Measurements from ENCODE around the gene CDC42EP3.

The CDC42EP3 gene, protein sequence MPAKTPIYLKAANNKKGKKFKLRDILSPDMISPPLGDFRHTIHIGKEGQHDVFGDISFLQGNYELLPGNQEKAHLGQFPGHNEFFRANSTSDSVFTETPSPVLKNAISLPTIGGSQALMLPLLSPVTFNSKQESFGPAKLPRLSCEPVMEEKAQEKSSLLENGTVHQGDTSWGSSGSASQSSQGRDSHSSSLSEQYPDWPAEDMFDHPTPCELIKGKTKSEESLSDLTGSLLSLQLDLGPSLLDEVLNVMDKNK

DNA sequence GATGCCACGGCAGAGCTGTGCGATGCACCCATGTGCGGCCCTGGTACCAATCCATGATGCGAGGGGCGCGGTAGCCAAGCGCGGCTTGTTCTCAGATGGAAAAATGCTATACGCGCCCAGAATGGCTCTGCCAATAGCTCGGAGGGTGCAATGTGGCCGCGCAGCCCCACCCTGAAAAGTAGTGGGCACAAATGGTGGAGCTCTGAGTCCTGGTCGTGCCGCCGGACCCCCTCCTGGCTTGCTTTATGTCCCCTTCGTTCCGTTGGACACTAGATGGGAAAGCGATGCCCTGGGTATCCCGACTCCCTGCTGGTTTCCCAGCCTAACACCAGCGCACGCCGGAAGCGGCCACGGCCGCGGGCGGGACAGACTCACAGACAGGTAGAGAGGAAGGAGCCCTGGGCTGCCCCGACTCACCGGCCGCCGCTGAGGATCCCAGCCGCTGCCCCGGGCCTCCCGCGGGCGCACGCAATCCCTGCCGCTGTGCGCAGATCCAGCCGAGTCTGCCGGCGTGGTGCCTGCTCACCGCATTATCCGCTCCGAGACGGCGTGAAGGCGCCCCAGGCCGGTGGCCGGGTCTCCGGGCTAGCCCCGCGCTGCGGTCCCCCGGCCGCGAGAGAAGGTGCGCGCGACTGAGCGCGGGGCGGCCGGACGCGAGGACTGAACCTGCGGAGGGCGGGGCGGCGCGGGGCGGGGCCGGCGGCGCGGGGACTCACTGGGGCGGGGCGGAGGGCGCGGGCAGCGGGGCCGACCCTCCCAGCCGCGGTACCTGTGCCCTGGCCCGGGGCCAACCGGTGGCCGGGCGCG lies at the start of gene CDC42EP3:
TSS of gene CDC42EP3 (minus strand) at position 634 of the 807 bp plus-strand sequence. CDS start 25,055 bp downstream, outside the sequence.
- DNase-seq = peak; percentile 23

DNA sequence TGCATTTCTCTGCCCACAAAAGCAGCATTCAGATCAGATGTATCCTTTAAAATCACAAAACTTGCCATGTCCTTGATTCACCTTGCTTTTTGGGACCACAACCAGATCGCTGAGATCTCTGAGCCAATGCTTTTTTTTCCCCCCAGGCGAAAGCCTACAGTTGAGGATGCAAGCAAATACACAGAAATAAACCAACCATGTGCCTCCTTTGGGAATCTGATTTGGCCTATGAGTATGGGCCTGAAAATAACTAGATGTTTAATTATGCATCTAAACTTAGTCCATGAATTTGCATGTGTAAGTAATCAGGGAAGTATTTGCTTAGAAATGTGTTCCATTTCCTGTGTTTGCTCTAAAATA lies 49.7 kb upstream of the CDC42EP3 start:
- DNase-seq = no peak

DNA sequence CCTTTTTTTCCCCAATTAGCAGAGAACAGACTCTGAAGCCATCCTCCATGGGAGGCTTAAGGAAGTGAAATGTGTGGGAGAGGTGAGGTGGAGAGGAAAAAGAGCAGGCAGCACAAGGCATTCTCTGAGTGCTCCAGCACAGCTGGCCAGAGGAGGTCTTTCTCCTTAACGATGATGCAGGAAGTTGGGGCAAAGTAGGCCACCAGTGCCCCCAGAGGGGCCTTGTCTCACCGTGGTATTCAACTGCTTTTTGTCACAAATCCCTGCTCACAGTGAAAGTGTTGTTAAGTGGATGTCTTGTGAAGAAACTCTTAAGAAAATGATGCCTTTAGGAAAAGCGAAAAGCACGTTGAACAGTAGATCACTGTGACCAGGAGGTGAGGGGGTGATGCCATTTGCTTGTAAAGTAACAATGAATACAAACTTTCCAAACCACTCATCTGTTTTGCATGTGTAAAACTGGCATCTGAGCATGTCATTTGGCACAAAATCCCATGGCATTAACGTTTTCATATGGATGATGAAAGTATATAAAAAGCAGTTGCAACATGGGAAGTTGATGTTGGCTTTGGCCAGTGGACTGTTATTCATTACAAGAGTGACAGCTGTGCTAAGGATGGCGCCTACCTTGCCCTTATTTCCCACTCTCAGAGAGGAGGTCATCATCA lies 49.2 kb upstream of the CDC42EP3 start:
- no peak for DNase-seq

DNA sequence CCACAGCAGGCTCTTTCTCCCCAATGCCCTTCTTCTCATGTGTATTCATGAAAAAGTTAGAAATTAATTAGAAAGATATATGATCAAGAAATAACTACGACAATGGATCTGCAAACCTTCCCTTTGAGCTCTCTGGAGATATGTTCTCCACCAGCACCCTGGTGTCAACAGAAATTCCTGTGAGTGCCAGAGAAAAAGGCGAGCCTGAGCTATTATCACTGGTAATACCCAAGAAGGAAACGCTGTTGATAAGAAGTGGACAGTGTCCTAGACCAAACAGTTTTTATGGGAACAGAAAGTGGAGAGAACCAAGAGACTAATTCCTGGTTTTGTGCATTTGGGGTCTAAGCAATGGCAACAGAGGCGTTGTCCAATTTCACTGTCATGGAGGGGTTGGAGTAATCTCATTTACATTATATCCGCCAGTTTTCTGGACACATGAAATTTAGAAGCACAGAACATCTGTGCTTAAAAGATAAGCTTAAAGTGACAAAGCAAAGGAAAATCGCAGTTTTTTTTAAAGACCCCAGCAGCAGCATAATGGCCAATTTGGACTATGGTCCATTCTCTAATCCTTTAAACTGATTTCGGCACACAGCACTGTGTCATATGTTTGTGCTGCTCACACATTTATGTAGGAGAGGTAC lies 47.2 kb upstream of the CDC42EP3 start:
- no peak for DNase-seq

DNA sequence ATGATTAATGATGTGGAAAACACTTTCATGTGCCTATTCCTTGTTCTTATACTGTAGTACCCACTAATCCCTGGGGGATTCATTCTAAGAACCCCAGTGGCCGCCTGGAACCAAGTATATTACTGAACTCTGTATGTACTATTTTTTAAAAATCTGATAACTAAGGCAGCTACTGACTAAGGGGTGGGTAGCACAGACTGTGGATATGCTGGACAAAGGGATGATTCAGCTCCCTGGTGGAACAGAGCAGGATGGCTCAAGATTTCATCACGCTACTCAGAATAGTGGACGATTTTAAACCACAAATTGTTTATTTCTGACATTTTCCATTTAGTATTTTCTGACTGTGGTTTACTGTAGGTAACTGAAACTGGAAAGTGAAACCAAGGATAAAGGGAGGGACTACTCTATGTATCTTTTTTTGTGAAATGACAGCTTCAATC lies 41.8 kb upstream of the CDC42EP3 start:
- no peak for DNase-seq

DNA sequence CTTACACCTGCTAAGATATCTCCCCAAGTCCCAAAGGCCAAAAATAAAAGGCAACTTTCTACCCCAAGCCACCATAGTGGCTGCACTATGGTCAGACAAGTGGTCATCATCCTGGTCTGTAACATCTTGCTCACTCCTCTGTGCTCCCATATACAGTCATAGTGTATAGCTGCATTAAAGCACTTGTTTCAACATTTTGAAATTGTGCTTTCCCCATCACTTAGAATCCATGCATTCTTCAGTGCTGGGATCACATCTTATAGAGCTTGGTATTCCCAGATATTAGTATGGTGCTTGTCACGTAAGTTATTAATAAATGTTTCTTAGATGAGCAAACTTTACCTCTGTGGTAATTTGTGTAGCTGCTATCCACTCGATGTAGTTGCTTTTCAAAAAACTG lies 40.4 kb upstream of the CDC42EP3 start:
- no peak for DNase-seq

DNA sequence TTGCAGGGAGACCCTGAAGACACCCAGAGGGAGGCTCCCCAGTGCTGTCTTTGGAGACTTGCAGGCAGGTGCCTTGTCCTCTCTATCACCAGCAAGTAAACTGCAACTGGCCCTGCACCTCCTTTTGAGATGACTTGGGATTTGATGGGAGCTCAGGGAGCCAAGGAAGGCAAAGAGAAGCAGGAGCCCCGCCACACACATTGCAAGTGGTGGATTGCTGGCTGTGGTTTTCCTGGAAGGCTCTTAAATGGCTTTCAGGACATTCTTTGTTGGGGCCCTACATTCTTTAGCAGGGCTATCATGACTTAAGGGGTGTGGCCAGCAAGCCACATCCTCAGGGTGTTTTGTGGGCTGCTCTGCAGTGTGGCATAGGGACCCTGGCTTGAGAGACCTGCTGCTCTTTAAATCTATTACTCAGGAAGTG lies 39.9 kb upstream of the CDC42EP3 start:
- no peak for DNase-seq

DNA sequence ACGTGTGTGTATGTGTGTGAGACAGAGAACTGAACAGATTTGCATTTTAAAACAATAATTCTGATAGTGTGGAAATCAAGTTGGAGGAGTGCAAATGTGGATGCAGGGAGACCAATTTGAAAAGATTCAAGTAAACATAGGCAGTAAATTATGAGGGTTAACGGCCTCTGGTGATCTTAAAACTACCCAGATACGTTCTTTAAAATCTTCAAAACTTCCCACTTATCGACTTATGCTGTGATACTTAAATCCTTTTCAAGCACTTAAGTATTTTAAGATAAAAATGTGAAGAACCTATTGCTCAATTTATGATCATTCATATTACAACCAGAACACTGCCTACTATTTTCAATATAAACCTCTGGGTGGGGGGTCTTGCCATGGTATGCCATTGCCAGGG lies 37.7 kb upstream of the CDC42EP3 start:
- no peak for DNase-seq

DNA sequence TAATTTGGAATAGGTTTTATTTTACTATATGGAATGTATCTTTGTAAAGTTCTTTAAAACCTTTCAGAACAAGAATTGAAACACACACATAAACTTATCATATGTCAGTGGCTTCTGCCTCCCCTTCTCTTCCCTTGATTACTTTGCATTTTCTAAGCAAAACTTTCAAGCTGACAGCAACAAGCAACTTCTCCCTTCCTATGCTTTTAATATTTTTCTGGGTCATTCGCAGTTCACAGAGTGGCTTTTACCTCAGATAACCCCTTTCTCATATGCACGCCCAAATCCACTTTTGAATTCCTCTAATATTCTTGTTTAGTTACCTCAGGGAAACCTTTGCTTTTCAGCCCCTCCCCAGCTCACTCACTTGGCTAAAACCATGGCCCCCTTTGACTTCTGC lies 36.7 kb upstream of the CDC42EP3 start:
- DNase-seq = no peak

DNA sequence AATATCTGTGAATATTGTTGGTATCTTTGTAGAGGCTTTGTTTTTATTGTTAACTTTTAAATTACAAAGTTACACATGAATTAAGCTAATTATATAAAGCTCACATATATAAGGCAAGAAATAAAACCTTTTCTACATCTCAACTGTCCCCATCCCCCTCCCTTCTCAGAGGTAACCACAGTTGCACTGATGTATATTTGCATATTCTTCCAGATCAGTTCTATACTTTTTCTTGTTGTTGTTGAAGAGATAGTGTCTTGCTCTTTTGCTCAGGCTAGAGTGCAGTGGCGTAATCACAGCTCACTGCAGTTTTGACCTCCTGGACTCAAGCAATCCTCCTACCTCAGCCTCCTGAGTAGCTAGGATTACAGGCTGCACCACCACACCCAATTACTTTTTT lies 36.0 kb upstream of the CDC42EP3 start:
- DNase-seq = no peak

DNA sequence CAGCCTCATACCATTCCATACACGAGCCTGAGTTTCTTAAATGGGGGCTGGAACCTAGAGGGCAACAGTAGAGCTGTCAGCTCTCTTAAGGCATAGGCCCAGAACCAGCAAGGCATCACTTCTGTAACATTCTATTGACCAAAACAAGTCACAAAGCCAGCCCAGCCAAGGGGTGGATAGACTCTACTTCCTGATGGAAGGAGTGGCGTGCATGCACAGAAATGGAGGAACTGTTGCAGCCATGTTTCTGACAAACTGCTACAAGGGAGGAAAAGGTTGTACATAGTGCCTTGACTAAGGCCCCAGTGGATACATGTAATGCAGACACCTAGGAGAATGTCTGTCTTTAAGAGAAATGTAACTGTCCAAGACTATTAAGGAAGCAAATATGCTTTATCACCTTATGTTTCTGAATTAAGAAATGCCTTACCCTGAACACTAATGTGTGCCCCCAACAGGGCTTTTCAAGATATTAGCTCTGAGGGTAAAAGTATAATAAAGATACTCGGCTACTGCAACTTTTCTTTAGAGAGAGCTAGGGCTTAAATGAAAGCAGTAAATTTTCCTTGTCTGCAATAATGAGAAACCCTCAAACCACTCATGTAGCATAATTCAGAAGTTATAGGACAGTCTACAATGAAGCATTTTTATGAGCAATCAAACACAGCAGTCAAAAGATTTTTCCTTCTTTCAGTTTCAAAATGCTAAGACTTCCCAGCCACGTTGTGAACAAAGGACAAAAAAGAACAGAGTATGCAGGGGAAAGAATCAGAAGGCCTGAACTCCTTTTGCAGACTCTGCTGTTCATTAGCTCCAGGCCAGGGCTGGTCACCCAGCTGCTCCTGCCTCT lies 35.1 kb upstream of the CDC42EP3 start:
- no peak for DNase-seq

DNA sequence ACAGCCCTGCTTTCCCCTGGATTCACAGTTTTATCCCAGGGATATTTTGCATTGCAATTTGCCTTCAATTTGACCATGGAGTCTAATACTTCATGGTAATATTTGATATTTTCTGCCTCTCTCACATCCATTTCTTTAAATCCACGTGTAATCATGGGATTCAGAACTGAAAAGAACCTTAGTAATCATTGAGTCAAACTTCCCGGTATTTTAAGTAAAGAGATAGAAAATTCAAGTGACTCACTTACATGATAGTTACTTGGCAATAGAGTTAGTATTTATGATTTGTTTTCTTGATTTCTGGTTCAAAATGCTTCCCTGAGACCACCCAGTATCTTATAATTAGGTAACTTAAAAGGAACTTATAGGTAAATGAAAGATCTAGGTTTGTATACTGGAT lies 33.7 kb upstream of the CDC42EP3 start:
- no peak for DNase-seq

DNA sequence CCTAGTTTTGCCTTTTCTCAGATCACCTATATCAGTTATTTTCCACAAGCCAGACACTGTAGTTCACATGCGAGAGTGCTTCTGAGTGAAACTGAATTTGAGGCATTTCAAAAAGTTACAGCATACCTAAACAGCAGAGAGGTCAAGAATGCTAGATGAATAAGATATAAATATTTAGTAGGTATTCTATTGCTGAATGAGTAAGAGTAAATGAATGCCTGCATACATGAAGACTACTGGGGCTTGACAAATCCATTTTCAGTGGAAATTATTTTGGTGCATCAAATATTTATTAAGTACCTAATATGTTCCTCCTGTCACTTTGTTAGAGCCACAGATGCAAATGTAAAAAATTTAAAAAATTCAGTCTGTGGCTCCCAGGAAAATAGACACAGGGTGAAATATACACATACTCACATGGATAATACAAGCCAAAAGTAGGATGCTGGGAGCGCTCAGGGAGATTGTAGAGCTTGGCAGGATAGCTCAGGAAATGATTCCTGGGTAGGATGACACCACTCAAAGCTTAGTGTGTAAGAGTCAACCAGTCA lies 27.6 kb upstream of the CDC42EP3 start:
- no peak for DNase-seq

DNA sequence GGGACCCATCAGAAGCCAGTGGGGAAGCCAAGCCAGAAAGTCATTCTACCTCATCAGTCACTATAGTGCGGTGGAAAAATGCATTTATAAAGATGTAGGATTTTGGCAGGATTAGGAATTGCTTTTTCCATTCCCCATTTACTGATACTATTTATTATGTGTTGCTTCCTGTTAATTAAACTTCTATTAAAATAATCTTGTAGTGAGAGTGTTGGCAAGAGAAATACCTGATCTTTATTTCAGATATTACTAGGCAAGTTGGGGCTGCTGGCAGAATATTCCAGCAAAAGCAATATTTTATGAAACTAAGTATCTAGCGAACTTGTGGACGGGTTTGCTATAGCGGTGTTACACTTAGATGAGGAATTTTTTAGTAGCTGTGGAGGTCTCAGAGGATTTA lies 23.9 kb upstream of the CDC42EP3 start:
- DNase-seq = no peak

DNA sequence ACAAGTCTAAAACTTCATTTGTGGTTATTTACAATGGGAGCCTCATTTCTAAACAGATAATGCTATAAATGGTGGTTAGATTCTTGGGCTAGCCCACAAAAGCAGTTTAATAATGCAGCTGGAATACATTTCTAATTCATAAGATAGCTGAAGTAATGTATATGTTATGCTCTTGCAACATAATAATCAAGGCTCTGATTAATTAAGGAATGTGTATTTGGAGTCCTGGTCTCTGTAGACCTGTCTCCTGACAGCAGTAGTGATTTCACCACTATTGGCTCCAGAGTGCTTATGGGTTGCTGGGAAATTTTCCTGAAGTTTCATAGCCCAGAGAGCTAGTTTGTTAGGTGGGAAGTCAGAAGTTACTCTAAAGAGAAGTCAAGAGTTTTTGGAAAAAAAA lies 21.3 kb upstream of the CDC42EP3 start:
- DNase-seq = no peak

DNA sequence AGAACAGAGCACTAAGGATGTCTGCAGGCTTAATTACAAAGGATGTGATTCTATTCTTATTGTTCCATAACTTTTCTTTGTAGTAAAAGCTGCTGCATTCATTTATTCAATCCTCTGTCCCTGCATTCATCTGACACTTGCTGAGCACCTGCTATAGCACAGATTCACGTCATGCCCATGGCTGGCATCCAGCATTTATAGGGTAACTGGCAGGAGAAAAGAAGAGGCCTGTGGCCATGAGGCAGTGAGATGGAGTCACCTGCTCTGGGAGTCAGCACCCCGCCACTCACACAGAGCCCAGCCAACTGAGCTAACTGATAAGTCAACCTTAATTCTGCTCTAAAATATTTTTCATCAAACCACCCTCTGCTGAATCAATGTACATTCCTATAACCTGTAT lies 18.3 kb upstream of the CDC42EP3 start:
- DNase-seq = no peak

DNA sequence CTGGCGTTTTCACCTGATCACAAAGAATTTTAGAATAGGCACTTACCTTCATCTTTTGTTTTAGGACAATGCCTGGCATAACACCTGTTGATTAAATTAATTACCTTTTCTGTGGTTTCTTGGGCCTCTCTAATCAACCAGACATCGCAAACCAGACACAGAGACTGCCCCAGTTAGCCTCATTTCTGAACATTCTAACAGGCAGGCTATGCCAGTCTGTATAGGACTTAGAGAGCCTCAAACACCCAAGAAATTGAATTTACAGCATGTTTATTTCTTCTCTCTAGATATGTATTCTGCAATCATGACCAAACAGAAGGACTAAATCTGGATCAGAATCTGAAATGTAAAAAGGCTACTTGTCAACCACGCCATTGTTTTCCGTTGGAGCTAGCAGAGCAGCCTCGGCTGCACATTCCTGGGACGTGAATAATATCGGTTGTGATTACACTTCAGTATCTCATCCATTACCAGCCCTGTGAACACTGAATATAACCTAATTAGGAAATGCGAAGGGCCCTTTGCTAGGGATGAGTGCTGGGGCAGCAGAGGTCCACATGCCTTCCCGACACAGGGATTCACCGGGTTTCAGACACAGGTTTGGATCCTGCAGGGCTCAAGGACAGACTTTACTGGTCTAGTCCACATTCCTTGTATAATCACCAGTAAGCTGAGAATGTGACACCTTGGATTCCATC lies 17.5 kb upstream of the CDC42EP3 start:
- DNase-seq = no peak

DNA sequence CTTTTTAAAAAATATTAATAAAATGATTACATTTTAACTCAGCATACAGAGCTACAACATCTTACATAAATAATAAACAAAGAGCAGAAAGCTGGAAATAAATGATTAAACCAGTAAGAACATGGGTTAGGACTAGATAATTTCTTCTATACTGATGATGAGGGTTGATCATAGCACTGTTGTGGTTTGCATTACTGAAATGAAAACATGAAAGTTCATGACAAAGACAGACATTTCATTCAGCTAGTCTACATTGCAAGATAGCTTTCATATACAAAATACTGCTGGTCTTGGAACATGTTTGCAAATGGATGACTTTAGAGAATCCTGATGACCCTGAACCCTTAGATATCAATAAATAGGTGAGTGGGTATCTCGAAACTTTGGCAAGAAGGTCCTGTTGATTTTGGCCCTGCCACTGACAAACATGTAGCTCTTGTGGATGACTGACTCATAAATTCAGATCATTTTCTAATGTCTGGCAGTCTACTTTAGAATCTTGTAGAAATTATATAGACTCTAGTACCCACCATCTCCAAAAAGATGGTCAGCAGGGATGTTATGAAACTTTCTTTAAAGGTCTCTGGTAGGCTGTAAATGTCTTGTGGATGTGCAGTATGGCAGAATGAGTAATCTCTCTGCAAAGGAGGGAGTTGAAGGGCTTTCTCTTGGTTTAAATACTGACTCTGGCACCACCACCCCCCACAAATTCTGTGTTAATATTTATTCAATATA lies 15.5 kb upstream of the CDC42EP3 start:
- DNase-seq = no peak

DNA sequence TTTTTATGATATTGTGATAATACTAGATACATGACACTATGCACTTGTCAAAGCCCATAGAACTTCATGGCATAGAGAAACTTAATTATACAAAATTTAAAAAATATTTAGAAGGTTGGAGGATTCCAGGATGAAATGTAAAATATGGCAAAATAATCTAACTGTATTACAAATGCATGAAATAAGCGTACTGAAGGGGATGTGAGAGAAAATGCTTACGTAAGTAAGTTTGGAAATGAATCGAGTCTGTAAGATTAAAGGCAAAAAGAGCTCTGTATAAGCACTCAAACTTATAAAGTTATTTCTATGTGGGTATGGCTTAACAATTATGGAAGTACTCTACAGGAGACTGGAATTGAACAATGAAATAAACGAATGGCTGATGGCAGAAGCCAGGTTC lies 13.4 kb upstream of the CDC42EP3 start:
- DNase-seq = no peak

DNA sequence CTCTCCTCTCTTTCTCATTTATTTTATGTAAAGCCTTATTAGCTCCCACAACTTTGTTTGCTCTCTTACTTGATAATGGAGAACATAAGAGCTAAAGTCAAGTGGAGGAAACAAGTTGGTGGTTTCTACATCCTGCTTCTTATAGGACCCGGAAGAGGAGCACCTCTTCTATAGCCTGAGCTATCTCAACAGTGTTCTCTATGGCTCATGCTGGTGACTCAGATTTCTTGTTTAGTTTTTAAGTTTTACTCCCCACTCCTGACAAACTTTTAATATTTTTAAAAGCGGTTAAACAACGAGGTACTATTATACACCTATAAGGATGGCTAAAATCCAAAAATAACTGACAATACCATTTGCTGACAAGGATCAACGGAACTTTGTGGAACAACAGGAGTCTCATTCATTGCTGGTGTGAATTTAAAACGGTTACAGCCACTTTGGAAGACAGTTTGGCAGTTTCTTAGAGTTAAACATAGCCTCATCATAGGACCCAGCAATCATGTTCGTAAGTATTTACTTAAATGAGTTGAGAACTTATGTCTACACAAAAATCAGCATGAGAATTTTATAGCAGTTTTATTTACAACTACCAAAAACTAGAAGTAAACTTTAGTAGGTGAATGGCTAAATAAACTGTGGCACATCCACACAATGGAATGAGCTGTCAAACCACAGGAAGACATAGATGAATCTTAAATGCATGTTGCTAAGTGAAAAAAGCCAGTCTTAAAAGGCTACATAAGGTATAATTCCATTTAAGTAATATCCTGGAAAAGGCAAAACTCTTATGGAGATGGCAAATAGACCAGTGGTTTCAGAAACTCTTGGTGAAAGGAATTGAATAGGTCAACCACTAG lies 12.7 kb upstream of the CDC42EP3 start:
- DNase-seq = no peak
